Germinal center (tissue), 1 donor: ENCODE measurements around the gene ADCY3.

Experiments used
- DNase-seq: peaks from one replicate; pipeline ENCODE4 v3.0.0; 2012; ENCODE audit warnings: mixed read lengths, low spot score

The ADCY3 gene

DNA sequence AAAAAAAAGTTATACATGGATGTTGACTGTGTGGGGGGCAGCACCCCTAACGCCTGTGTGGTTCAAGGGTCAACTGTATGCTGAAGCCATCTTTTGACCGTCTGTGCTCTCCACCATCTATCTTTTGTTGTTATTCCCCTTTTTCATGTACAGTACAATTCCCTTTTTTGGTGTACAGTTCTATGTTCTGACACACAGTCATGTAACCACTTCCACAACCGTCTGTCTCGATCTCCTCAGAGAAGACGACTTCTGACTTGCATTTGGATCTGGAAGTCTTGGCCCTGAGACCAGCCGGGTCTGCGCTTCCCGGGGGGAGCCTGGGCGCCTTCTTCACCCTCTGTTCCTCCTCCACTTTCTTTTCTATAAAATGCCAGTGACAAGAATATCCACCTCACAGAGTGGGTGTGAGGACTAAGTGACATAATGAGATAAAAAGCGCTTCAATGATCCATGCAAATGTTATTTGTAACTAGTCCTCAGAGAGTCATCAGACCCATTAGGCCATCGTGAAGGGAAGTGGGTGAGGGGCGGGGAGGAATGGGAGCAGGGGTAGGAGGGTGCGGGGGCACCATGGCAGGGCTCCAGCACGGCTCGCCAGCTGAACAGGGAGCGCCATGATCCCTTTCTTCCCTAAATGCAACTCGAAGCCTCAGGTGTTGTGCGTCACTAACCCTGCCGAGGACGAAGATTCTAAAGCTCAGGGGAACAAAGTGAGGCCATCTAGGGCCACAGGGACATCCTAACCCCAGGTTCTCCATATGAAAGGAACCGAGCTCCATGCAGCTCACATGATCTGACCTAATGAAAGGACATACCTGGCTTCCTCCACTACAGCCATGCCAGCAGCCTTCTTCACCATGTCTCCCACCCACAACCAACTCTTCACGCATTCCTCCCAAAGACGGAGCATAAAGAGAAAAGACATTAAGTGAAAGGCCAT lies 16.6 kb downstream of the ADCY3 start:
- DNase-seq = no peak

DNA sequence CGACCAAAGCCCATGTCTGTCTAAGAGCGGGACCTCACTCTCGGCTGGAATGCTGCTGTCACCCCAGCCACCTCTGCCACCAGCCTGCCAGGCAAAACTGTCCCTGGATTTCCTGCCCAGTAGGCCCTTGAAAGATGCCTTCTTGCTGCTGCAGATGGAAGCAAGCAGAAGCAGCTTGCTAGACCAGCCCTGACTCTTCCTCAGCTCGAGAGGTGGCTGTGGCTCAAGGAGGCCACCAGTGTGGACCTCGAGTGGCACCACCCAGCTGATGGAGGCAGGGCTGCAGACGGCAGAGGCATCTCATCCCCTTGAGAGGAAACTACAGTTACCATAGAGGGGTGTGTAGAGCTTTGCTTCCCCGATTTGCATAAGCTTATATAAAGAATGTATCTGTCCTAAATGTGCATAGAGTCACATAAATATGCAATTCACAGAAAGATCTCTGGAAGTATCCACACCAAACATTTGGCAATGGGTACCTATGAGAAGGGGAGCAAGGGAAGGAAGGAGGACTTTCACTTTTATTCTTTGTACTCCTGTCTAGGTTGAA lies 20.6 kb downstream of the ADCY3 start:
- no peak for DNase-seq

DNA sequence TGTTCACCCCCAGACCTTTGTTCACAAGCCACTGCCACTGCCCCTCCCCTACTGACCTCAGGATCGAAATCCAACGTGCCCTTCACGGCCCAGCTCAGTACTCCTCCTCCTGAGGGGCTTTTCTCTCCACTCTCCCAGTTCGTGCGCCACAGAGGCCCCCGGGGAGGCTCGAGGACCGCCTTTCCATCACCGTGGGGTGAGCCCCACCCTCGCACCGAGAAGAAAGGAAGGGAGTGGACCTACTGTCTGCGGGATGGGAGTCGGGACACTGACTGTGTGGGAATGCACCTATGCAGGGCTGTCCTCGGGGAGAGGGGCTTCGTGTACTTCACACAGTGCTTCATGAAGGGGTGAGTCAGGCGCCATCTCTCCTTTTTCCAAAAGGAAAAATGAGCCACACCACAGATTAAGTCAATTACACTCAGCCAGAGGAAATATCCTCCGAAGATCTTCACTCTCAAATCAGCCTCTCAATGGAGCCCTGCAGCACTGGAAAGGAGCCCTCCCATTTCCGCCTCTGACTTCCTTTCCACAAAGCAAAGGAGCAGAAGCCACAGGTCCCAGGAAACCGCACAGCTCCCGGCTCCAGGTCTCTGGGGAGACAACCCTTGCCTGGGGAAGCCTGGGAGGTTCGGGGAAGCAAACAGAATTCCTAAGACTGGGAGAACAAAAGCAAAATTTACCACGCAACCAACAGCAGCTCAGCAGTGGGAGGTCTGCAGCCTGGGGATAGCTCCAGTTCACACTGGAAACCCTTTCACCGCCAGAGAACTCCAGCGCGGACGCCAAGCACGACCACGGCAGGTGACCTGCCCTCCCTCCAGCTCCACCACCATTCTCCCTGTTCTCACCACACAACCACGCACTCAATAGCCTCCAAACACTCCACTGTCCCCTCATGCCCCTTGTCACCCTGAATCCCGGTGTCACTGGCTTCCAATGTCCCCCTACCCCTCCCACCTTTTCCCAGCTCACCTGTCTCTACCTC lies 21.6 kb downstream of the ADCY3 start:
- no peak for DNase-seq

DNA sequence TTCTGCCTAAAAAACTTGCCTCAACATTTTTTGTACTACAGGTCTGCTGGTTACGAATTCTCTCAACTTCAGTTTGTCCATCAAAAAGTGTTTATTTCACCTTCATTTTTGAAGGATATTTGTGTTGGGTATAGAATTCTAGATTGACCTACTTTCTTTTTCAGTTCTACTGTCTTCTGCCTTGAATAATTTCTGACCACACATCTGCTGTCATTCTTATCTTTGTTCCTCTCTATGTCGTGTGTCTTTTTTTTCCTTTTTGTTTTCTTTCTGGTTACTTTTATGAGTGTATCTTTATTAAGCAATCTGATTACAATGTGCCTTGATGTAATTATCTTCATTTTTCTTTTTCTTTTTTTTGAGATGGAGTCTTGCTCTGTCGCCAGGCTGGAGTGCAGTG lies 25.3 kb downstream of the ADCY3 start:
- no peak for DNase-seq

DNA sequence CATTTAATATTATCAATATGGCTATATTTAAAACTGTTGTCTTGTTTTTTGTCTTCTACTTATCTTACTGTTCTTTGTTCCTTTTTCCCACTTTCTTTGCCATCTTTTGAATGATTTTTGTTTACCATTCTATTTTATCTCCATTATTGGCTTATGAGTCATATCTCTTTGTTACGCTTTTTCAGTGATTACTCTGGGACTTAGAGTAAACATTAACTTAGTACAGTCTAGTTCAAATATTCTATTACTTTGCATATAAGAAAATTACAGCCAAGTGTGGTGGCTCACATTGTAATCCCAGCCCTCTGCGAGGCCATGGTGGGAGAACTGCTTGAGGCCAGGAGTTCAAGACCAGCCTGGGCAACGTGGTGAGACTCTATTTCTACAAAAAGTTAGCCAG lies 26.1 kb downstream of the ADCY3 start:
- no peak for DNase-seq

DNA sequence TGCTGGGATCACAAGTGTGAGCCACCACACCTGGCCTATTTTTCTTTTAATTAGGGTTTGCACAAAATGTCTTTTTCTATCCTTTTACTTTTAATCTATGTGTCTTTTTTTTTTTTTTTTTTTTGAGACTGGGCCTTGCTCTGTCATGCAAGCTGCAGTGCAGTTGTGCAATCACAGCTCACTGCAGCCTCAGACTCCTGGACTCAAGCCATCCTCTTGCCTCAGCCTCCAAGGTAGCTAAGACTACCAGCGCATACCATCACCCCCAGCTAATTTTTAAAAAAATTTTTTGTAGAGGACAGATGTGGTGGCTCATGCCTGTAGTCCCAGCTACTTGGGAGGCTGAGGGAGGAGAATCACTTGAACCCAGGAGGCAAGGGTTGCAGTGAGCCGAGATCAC lies 27.1 kb downstream of the ADCY3 start:
- DNase-seq = no peak

DNA sequence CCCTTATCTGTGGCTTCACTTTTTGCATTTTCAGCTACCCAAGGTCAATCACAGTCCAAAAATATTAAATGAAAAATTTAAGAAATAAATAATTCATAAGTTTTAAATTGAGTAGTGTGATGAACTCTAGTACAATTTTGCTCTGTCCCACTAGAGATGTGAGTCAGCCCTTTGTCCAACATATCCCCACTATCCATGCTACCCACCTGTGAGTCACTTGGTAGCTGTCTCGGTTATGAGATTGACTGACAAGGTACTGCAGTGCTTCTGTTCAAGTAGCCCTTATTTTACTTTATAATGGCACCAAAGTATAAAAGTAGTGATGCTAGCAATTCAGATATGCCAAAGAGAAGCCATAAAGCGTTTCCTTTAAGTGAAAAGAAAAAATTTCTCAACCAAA lies 28.8 kb downstream of the ADCY3 start:
- DNase-seq = no peak

DNA sequence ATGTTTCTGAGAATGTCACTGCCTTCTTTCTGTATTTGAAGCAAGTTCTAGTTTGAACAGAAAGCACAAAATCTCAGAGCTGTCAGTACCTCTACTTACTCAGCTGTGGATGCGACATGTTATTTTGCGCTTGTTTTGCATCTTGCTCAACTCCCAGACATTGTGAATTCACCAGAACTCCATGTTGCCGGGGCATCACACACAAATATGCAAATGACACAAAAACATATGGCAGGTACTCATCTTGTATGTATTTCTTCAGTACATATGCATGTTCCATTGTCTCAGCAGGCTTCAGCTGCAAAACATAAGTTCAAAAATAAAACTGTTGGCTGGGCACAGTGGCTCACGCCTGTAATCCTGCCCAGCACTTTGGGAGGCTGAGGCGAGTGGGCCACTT lies 30.8 kb downstream of the ADCY3 start:
- no peak for DNase-seq

DNA sequence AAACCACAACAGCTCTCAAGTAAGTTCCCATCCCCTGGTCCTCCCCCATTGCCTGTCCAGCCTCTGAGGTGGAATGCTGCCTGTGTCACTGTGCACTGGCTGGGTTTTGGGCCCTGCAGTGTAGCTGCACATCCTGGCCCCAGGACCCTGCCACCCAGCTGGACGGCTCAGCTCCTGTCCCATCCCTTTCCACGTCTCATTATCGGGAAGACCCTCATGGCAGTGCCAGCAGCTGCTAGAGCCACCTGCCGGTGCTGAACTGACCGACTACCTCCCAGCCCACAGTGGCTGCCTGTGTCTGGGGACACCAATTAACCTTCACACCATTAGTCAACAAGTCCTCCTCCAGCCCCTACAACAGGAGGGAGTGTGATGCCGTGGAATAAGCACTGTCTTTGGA lies 31.9 kb downstream of the ADCY3 start:
- no peak for DNase-seq

DNA sequence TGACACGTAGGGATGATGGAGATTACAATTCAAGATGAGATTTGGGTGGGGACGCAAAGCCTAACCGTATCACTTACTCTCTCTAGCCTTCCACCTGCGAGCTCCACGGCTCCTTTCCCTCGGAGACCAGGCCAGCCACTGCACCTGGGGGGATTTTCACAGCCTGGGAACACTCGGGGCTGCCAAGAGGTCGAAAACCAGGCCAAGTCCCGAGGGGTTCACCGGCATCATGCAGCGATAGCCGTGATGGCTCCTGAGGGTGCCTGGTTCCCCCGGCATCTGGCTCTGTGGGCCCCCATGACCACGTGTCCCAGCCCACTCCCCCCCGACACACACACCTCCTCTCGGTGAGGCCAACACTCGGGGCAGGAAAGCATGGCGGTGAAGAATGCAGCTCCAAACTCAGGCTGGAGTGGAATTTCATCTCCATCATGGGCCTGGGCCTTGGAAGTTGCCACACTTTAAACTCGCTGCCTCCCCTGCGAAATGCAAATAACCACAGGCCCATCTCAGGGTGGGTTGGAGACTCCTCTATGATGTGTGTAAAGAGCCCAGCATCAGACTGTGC lies 32.6 kb downstream of the ADCY3 start:
- no peak for DNase-seq

DNA sequence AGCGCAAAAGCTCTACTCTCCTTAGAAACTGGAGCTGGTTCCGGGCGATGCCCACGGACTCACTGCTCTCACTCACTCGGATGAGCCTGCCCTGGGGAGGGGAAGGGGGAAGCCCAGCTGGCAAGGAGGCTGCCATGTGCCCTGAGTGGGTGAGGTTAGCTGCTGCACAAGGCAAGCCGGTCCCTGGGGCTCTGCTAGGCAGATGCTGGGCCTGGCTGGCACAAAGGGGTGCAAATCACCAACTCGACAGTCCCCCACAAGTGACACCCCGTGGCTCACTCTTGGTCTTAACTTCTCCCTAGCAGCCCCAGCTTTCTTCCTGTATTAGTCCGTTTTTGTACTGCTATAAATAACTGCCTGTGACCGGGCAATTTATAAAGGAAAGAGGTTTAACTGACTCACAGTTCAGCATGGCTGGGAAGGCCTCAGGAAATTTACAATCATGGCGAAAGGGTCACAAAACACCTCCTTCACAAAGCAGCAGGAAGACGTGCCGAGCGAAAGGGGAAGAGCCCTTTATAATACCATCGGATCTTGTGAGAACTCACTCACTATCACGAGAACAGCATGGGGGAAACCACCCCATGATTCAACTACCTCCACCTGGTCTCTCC lies 33.2 kb downstream of the ADCY3 start:
- peak; percentile 52 for DNase-seq

DNA sequence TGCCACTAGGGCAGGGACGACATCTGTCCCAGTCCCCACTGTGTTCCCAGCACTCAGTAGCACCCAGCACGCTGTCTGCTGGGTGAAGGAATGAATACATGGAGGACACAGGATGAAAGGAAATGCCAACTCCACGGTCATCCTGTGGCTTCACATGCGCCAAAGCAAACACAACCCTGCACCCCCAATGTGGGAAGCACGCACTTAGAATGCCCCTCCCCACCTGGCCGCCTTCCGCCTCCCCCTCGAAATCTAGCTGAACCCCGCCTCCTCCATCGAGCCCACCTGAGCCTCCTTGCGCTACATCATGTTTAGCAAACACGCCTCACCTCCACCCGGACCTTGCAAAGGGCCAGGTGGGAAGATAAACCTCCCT lies 33.9 kb downstream of the ADCY3 start:
- no peak for DNase-seq

DNA sequence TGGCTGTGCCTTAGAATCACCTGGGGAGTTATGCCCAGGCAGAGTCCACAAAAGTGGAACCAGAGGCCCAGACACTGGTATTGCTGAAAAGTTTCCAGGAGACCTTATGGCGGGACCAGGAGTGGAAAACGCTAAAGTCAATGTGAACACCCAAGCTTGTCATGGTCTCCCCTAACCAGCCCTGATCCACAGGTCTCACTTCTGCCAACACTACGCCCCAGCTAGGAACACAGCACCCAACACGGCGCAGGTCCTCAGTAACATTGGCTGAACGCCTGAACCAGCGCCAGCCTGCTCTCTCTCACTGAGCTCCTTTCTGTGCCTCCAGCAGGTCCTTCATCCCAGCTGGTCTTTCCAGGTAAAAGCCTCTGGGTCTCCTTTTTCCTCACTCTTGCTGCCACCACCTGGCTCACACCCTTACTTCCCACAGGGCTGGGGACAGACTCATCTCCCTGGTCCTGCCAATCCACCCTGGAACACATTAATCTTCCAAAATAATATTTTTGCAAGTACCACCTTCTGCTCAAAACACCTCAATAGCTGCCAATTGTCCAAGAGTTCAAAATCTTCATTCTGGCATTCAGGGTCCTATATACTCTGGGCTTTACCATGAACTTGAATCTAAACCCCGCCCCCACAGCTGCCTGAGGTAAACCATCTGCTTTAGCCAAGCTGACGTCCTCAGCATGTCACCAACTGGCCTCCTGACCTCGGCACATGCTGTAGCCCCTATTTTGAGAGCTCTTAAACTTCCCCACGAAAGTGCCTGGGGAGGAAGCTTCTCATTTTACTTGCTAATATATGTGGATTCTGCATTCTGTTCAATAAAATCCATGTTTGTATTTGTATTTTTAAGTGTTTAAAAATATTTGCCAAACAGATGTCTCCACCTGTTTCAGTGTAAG lies 34.6 kb downstream of the ADCY3 start:
- DNase-seq = peak; percentile 28

DNA sequence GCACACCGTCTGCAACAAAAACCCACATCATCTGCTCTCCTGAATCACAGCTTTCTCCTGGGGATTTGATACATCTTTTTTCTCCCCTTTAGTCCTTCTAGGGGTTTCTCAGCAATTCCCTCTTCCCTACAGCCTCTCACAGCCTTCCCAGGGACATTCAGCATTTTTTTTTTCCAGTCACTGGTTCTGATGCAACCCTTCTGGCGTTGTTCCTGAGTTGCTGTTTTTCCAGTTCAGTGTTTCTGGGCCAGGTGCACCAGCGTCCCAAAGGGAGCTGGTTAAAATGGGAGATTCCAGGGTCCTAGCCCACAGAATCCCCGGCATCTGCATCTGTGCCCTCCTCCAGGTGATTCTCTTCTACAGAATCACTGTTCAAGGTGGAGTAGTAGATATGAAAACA lies 36.1 kb downstream of the ADCY3 start:
- DNase-seq = no peak

DNA sequence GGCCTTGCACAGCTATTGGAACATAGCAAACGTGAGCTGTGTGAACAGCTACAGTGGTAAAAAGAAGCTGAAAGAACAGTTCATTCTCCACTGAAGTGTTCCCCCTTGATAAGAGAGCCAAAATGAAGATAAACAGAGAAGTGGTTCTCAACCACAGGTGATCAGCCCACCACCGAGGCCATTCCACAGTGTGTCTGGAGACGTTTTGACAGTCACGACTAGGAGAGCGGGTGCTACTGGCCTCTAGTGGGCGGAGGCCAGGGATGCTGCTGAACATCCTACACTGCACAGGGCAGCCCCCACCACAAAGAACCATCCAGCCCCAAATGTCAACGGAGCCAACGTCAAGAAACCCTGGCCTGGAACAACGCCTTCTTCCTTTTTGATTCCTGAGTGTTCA lies 38.4 kb downstream of the ADCY3 start:
- DNase-seq = no peak

DNA sequence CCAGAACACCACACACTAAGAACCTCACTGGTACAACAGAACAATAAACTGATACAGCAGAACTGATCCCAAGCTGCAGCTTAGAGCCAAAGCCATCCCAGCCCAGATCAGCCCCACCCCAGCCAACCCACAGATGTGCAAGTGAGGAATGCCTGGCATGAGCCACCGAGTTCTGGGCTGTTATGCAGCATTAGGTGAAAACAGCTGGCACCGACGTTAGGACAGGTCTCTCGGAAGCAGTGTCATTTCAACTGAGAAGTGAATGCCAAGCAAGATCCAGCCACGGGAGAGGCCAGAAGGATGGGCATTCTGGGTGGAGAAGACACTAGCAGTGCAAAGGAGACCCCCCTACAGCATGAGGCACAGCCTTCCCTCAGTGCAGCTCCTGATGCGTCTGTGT lies 38.9 kb downstream of the ADCY3 start:
- DNase-seq = no peak

DNA sequence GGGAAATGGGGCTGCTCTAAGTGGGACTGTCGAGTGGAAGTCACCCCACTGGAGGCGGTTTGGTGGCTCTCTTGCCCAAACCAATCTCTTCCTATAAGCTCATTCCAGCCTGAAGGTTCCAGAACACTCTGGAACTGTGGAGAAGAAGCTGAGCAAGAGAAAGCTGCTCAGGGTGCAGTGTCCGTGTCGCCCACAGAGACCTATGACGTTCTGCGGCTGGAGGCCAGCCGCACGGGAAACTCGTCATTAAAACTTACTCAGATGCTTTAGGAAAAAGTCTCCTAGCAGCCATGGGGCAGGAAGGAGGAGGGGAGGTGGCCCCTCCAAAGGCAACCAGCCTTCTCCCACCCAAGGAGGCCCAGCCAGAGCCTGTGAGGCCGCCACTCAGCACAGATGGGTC lies 41.7 kb downstream of the ADCY3 start:
- no peak for DNase-seq

DNA sequence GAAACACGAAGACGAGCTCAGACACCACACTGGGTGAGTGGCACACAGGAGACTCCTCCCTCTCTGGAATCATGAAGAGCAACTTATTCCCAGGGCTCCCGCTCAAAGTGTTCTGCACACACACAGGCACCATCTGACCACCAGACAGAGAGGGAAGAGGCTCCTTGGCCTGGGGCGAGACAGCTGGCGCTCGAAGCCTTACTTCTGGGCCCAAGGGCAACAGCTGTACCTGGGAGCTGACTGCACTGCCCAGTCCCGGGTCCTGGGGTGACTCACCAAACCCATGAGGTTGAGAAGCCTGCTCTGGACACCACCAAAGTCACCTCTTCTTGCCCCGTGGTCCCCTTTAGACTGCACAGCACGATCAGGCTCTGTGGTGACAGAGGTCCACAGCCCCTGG lies 42.4 kb downstream of the ADCY3 start:
- no peak for DNase-seq

DNA sequence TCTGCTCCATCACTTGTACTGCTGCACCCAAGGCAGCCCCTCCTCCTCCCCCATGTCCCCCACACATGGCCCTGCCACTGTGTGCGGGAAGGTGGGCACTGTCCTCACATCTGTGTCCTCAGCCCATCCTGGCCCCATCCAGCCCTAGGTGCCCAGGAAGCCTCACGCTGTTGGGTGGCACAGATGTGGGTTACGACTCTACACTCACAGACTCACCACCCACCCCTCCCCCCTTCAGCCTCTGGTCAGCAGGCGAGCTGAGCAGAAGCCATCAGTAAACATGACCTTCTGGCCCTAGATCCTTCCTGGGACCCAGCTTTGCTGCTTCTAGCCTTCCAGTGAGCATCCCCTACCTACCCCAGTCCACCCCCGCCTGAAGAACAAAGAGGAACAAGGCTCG lies 43.0 kb downstream of the ADCY3 start:
- DNase-seq = no peak

DNA sequence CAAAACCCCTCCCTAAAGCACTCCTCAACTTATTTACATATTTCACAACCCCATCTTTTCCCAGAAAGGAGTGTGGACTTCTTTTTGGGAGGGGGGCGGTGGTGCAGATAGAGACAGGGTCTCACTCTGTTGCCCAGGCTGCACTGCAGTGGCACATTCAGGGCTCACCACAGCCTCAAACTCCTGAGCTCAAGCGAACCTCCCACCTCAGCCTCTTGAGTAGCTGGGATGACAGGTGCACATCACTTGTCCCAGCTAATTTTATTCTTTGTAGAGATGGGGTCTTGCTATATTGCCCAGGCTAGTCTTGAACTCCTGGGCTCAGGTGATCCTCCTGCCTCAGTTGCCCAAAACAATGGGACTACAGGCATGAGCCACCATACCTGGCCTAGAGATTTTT lies 44.1 kb downstream of the ADCY3 start:
- DNase-seq = no peak

DNA sequence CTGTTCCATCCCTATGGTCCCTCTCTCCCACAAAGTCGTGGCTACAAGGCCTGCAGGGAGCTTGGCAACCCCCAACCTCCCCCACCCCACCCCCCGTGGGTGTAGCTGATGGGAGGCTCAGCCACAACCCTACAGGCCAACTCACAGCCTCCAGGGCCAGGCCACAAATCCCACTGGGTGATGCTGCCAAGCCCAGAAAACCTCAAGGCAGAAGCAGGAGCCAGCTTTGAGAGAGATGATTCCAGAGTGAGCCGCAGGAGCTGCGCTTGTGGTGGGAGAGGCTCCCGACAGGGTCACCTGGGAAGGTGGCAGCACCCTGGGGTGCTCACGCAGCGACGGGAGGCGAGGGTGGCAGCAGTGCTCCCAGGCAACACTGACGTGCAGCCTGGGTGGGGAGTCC lies 44.8 kb downstream of the ADCY3 start:
- DNase-seq = no peak
